Measurements from ENCODE around the gene MEF2D.

The MEF2D gene

GRCh38 chr1:156523801-156524480, 23.4 kb upstream of the MEF2D start:
- peak; percentile 14 for DNase-seq (ENCODE audit: low spot score)

- DNase-seq (ENCODE audit: low spot score), result no peak
Observed at GRCh38 chr1:156522443-156522970, 21.9 kb upstream of the MEF2D start.

GRCh38 chr1:156517748-156518147, 17.2 kb upstream of the MEF2D start:
- DNase-seq (ENCODE audit: low spot score), result no peak

- DNase-seq (ENCODE audit: low spot score), result no peak
Observed at GRCh38 chr1:156516821-156517220, 16.2 kb upstream of the MEF2D start.

GRCh38 chr1:156515956-156516355, 15.4 kb upstream of the MEF2D start:
- DNase-seq (ENCODE audit: low spot score), result no peak

- DNase-seq (ENCODE audit: low spot score), result no peak
Observed at GRCh38 chr1:156513185-156513584, 12.6 kb upstream of the MEF2D start.

GRCh38 chr1:156511644-156512043, 11.1 kb upstream of the MEF2D start:
- DNase-seq (ENCODE audit: low spot score), result no peak

GRCh38 chr1:156510709-156511108, 10.1 kb upstream of the MEF2D start:
- DNase-seq (ENCODE audit: low spot score), result no peak

GRCh38 chr1:156509424-156510034, 9.0 kb upstream of the MEF2D start:
- DNase-seq (ENCODE audit: low spot score), result no peak

GRCh38 chr1:156508955-156509234, 8.3 kb upstream of the MEF2D start:
- DNase-seq (ENCODE audit: low spot score), result no peak

- no peak for DNase-seq (ENCODE audit: low spot score)
Observed at GRCh38 chr1:156508205-156508954, 7.8 kb upstream of the MEF2D start.

- no peak for DNase-seq (ENCODE audit: low spot score)
Observed at GRCh38 chr1:156506450-156506849, 5.9 kb upstream of the MEF2D start.

GRCh38 chr1:156505679-156506298, 5.2 kb upstream of the MEF2D start:
- no peak for DNase-seq (ENCODE audit: low spot score)

GRCh38 chr1:156504821-156505678, 4.5 kb upstream of the MEF2D start:
- DNase-seq (ENCODE audit: low spot score), result peak; percentile 93

GRCh38 chr1:156504438-156504813, 3.9 kb upstream of the MEF2D start:
- DNase-seq (ENCODE audit: low spot score), result no peak

GRCh38 chr1:156503698-156504437, 3.3 kb upstream of the MEF2D start:
- no peak for DNase-seq (ENCODE audit: low spot score)

- no peak for DNase-seq (ENCODE audit: low spot score)
Observed at GRCh38 chr1:156502894-156503697, 2.5 kb upstream of the MEF2D start.

- no peak for DNase-seq (ENCODE audit: low spot score)
Observed at GRCh38 chr1:156502391-156502893, 1.9 kb upstream of the MEF2D start.

- peak; percentile 89 for DNase-seq (ENCODE audit: low spot score)
Observed at GRCh38 chr1:156500793-156501506, 375 bp upstream of the MEF2D start.
